ENCODE data around the gene FAM83F.

- TF ChIP-seq E2F5 (CRISPR knock-in tag; IDR thresholded peaks at IDR 0.05) (no peak), CTCF (IDR thresholded peaks at IDR 0.05) (no peak), HMGXB4 (CRISPR knock-in tag; IDR thresholded peaks at IDR 0.05) (no peak), MAX (CRISPR knock-in tag; IDR thresholded peaks at IDR 0.05) (no peak), ZNF138 (CRISPR knock-in tag; conservative IDR thresholded peaks at IDR 0.05) (no peak), GABPB1 (CRISPR knock-in tag; IDR thresholded peaks at IDR 0.05) (no peak), SMAD3 (CRISPR knock-in tag; IDR thresholded peaks at IDR 0.05; ENCODE audit: borderline replicate concordance) (no peak), ESRRA (CRISPR knock-in tag; IDR thresholded peaks at IDR 0.05; ENCODE audit: borderline replicate concordance) (no peak), JUN (CRISPR knock-in tag; IDR thresholded peaks at IDR 0.05) (no peak), CBFB (CRISPR knock-in tag; IDR thresholded peaks at IDR 0.05; ENCODE audit: low read depth) (no peak), NFE2L1 (CRISPR knock-in tag; IDR thresholded peaks at IDR 0.05) (no peak), FOXJ3 (CRISPR knock-in tag; IDR thresholded peaks at IDR 0.05; ENCODE audit: borderline replicate concordance) (no peak), STAT6 (CRISPR knock-in tag; conservative IDR thresholded peaks at IDR 0.05; ENCODE audit: low read depth) (no peak), CREB1 (CRISPR knock-in tag; IDR thresholded peaks at IDR 0.05) (no peak)
Observed at GRCh38 chr22:39991159-39991860, 3.4 kb upstream of the FAM83F start.

Data from WTC11 (cell line).